Karpas-422 (cell line): ENCODE measurements around the gene CLK2. TPM values are rescaled to one million over a fixed set of nuclear protein-coding genes. Genes with fewer than 3 reads are reported as not detected.

Experiments used
- DNase-seq: peaks from one replicate; pipeline ENCODE4 v3.0.0-alpha.2; 2015
- H2AFZ ChIP-seq: fragments of 200-600 bp; sonication (generic); 2 replicates; pipeline ENCODE4 v1.6.1; 2014; ENCODE audit warnings: antibody characterized with exemption, low read length, mixed read lengths
- H3K27ac ChIP-seq: fragments of 200-600 bp; sonication (generic); 2 replicates; pipeline ENCODE4 v1.5.1; 2014; ENCODE audit warnings: mild to moderate bottlenecking, low read length, moderate library complexity
- H3K27me3 ChIP-seq: fragments of 200-600 bp; sonication (generic); 2 replicates; pipeline ENCODE4 v1.6.1; 2014; ENCODE audit warnings: low read length, mixed read lengths
- H3K36me3 ChIP-seq: fragments of 200-600 bp; sonication (generic); 2 replicates; pipeline ENCODE4 v1.6.1; 2014; ENCODE audit warnings: low read length, mixed read lengths; ENCODE audit not compliant: insufficient read depth
- H3K4me1 ChIP-seq: fragments of 200-600 bp; sonication (generic); 2 replicates; pipeline ENCODE4 v1.6.1; 2014; ENCODE audit warnings: mild to moderate bottlenecking, low read length, mixed read lengths
- H3K4me2 ChIP-seq: fragments of 200-600 bp; sonication (generic); 2 replicates; pipeline ENCODE4 v1.6.1; 2014; ENCODE audit warnings: low read length, low read depth, mild to moderate bottlenecking; ENCODE audit not compliant: poor library complexity, severe bottlenecking
- H3K4me3 ChIP-seq: fragments of 200-600 bp; sonication (generic); 2 replicates; pipeline ENCODE4 v1.5.1; 2014; ENCODE audit warnings: mild to moderate bottlenecking, antibody characterized with exemption, low read length, mixed read lengths
- H3K79me2 ChIP-seq: fragments of 200-600 bp; sonication (generic); 2 replicates; pipeline ENCODE4 v1.6.1; 2014; ENCODE audit warnings: mild to moderate bottlenecking, low read length, mixed read lengths
- H3K9ac ChIP-seq: fragments of 200-600 bp; sonication (generic); 2 replicates; pipeline ENCODE4 v1.6.0; 2014; ENCODE audit warnings: low read length
- H3K9me2 ChIP-seq: fragments of 200-600 bp; sonication (generic), shearing (Covaris generic); replicated peaks from 2 replicates; pipeline ENCODE4 v1.6.0; 2014; ENCODE audit warnings: mild to moderate bottlenecking, low read length, moderate library complexity; ENCODE audit not compliant: insufficient read depth
- H3K9me3 ChIP-seq: fragments of 300-700, 200-600 bp; sonication (generic); 2 replicates; pipeline ENCODE4 v1.6.1; 2014; ENCODE audit warnings: low read length, mixed read lengths
- H4K20me1 ChIP-seq: fragments of 200-600 bp; sonication (generic); 2 replicates; pipeline ENCODE4 v1.6.1; 2014; ENCODE audit warnings: mild to moderate bottlenecking, antibody characterized with exemption, low read length, low read depth; ENCODE audit not compliant: insufficient read depth
- total RNA-seq: library from RNA; depleted of rRNA; stranded (reverse); fragments of >200 nt; shearing (Covaris generic); gene quantifications from 2 replicates; pipeline ENCODE4 v1.2.3, GENCODE V29; 2014; ENCODE audit warnings: low replicate concordance

The CLK2 gene
- total RNA-seq, 1 experiment from 2014 or later, result 78.7 TPM

GRCh38 chr1:155316922-155317321 lies 43.6 kb upstream of the CLK2 start:
- no peak for DNase-seq
- H3K4me1 ChIP-seq, result peaks cover 17% of the 10 kb centered on the region
- H3K4me3 ChIP-seq, result no peak overlapping the region
- H3K9me3 ChIP-seq, result no peaks in the 10 kb centered on the region
- H3K4me2 ChIP-seq, result no peak overlapping the region
- H2AFZ ChIP-seq, result no peak overlapping the region
- H3K9me2 ChIP-seq, result no peaks in the 10 kb centered on the region
- peaks cover 32% of the 10 kb centered on the region; the same call in 1 of the 2 replicates for H3K36me3 ChIP-seq
- no peak overlapping the region for H3K9ac ChIP-seq
- H4K20me1 ChIP-seq, result no peaks in the 10 kb centered on the region
- peaks cover 13% of the 10 kb centered on the region for H3K79me2 ChIP-seq
- H3K27me3 ChIP-seq, result no peaks in the 10 kb centered on the region
- no peak overlapping the region for H3K27ac ChIP-seq

GRCh38 chr1:155313261-155313660 lies 40.0 kb upstream of the CLK2 start:
- no peak overlapping the region for H3K4me3 ChIP-seq
- H3K9ac ChIP-seq, result no peak overlapping the region
- no peak for DNase-seq

GRCh38 chr1:155309423-155310021 lies 36.2 kb upstream of the CLK2 start:
- H2AFZ ChIP-seq, result no peak overlapping the region
- DNase-seq, result no peak
- no peaks in the 10 kb centered on the region for H3K27me3 ChIP-seq
- H3K4me1 ChIP-seq, result peaks cover 28% of the 10 kb centered on the region
- H3K4me3 ChIP-seq, result peak overlapping the region; percentile 72
- no peaks in the 10 kb centered on the region for H3K9me2 ChIP-seq
- H3K36me3 ChIP-seq, result peaks cover 23% of the 10 kb centered on the region
- peak overlapping the region; percentile 69 for H3K4me2 ChIP-seq
- H3K27ac ChIP-seq, result peak overlapping the region; percentile 92
- H4K20me1 ChIP-seq, result no peaks in the 10 kb centered on the region
- peaks cover 43% of the 10 kb centered on the region for H3K79me2 ChIP-seq
- H3K9me3 ChIP-seq, result no peaks in the 10 kb centered on the region
- peak overlapping the region; percentile 85 for H3K9ac ChIP-seq

More at GRCh38 chr1:155313261-155313660, 40.0 kb upstream of the CLK2 start:
- Histone ChIP-seq H3K4me2 (no peak overlapping the region), H3K9me3 (no peaks in the 10 kb centered on the region), H3K79me2 (peaks cover 43% of the 10 kb centered on the region), H4K20me1 (no peaks in the 10 kb centered on the region), H3K36me3 (peaks cover 36% of the 10 kb centered on the region), H3K27ac (no peak overlapping the region), H3K4me1 (peaks cover 20% of the 10 kb centered on the region), H3K27me3 (no peaks in the 10 kb centered on the region), H2AFZ (no peak overlapping the region), H3K9me2 (no peaks in the 10 kb centered on the region)

GRCh38 chr1:155308493-155309422 lies 35.5 kb upstream of the CLK2 start, which contains the start of gene FDPS:
Gene FDPS, plus strand, starts transcription at chr1:155308866. Its CDS starts 924 bp downstream, at chr1:155309790.
- Histone ChIP-seq H2AFZ (no peak within 1 kb of the TSS), H3K79me2 (peaks cover 43% of the 10 kb centered on the region), H3K27me3 (no peaks in the 10 kb centered on the region), H3K9me2 (no peaks in the 10 kb centered on the region), H3K9ac (peak within 1 kb of the TSS; percentile 85), H3K4me3 (peak within 1 kb of the TSS; percentile 72), H3K36me3 (peaks cover 23% of the 10 kb centered on the region), H3K9me3 (no peaks in the 10 kb centered on the region), H3K4me2 (peak within 1 kb of the TSS; percentile 69), H3K27ac (peak within 1 kb of the TSS; percentile 92), H4K20me1 (no peaks in the 10 kb centered on the region), H3K4me1 (peaks cover 28% of the 10 kb centered on the region)
- peak; percentile 99 for DNase-seq

- DNase-seq, result peak; percentile 82
- Histone ChIP-seq H3K79me2 (peaks cover 34% of the 10 kb centered on the region), H3K9ac (peak overlapping the region; percentile 59), H3K27ac (peak overlapping the region; percentile 92; the same call in 1 of the 2 replicates), H2AFZ (no peak overlapping the region), H3K4me1 (peaks cover 28% of the 10 kb centered on the region), H4K20me1 (no peaks in the 10 kb centered on the region), H3K9me2 (no peaks in the 10 kb centered on the region), H3K4me2 (no peak overlapping the region), H3K36me3 (peaks cover 15% of the 10 kb centered on the region), H3K9me3 (no peaks in the 10 kb centered on the region), H3K27me3 (no peaks in the 10 kb centered on the region), H3K4me3 (no peak overlapping the region; the same call in 1 of the 2 replicates)
Observed at GRCh38 chr1:155307247-155307740, 34.0 kb upstream of the CLK2 start.

GRCh38 chr1:155305881-155306391 lies 32.6 kb upstream of the CLK2 start:
- Histone ChIP-seq H3K4me2 (no peak overlapping the region), H3K9ac (no peak overlapping the region)
- no peak for DNase-seq

GRCh38 chr1:155304558-155305063 lies 31.3 kb upstream of the CLK2 start:
- peaks cover 10% of the 10 kb centered on the region for H3K4me1 ChIP-seq
- no peak overlapping the region for H2AFZ ChIP-seq
- H3K27ac ChIP-seq, result no peak overlapping the region
- H3K9ac ChIP-seq, result no peak overlapping the region
- H3K36me3 ChIP-seq, result no peaks in the 10 kb centered on the region
- no peaks in the 10 kb centered on the region for H3K27me3 ChIP-seq
- H3K9me3 ChIP-seq, result no peaks in the 10 kb centered on the region
- no peak overlapping the region for H3K4me3 ChIP-seq
- H4K20me1 ChIP-seq, result no peaks in the 10 kb centered on the region
- no peak overlapping the region for H3K4me2 ChIP-seq
- peaks cover 9% of the 10 kb centered on the region for H3K79me2 ChIP-seq
- DNase-seq, result no peak
- no peaks in the 10 kb centered on the region for H3K9me2 ChIP-seq

More at GRCh38 chr1:155305881-155306391, 32.6 kb upstream of the CLK2 start:
- H3K27ac ChIP-seq, result no peak overlapping the region
- H3K4me3 ChIP-seq, result no peak overlapping the region
- peaks cover 23% of the 10 kb centered on the region for H3K79me2 ChIP-seq
- peaks cover 23% of the 10 kb centered on the region for H3K4me1 ChIP-seq
- H3K9me2 ChIP-seq, result no peaks in the 10 kb centered on the region
- H3K36me3 ChIP-seq, result peaks cover 10% of the 10 kb centered on the region
- H4K20me1 ChIP-seq, result no peaks in the 10 kb centered on the region
- no peaks in the 10 kb centered on the region for H3K27me3 ChIP-seq
- H3K9me3 ChIP-seq, result no peaks in the 10 kb centered on the region
- H2AFZ ChIP-seq, result no peak overlapping the region
